OCI-LY7 (cell line): ENCODE data around the gene EPHA3.

Experiments used
- EZH2phosphoT487 ChIP-seq: fragments of 200-600 bp; sonication (generic); IDR thresholded peaks from 2 replicates; pipeline ENCODE4 v1.6.1; 2018; ENCODE audit warnings: low read depth, borderline replicate concordance, mild to moderate bottlenecking, mixed run types, antibody characterized with exemption, low read length, moderate library complexity, mixed read lengths
- TF ChIP-seq, protein P1 (sequence below): fragments of 200-600 bp; sonication (generic); conservative IDR thresholded peaks from 2 replicates; pipeline ENCODE4 v1.5.1; 2014; ENCODE audit warnings: mild to moderate bottlenecking, antibody characterized with exemption, low read length, moderate library complexity, mixed read lengths

GRCh38 chr3:89217148-89217685, 109.8 kb downstream of the EPHA3 start:
- TF ChIP-seq, protein P1, sequence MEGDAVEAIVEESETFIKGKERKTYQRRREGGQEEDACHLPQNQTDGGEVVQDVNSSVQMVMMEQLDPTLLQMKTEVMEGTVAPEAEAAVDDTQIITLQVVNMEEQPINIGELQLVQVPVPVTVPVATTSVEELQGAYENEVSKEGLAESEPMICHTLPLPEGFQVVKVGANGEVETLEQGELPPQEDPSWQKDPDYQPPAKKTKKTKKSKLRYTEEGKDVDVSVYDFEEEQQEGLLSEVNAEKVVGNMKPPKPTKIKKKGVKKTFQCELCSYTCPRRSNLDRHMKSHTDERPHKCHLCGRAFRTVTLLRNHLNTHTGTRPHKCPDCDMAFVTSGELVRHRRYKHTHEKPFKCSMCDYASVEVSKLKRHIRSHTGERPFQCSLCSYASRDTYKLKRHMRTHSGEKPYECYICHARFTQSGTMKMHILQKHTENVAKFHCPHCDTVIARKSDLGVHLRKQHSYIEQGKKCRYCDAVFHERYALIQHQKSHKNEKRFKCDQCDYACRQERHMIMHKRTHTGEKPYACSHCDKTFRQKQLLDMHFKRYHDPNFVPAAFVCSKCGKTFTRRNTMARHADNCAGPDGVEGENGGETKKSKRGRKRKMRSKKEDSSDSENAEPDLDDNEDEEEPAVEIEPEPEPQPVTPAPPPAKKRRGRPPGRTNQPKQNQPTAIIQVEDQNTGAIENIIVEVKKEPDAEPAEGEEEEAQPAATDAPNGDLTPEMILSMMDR = no peak
- TF ChIP-seq EZH2phosphoT487 = no peak
